ENCODE measurements around the gene PPFIBP1.
"Not testable (repeated sequence)": the region's sequence is repeated elsewhere in the genome, so short reads cannot be mapped to it uniquely, and the experiment has no call there.

Gene PPFIBP1

GRCh38 chr12:27588776-27589175 lies 64.8 kb downstream of the PPFIBP1 start:
- Mint-ChIP-seq H3K4me1 (peaks cover 10% of the 10 kb centered on the region), H3K27ac (no peak overlapping the region), H3K4me3 (no peak overlapping the region), H3K36me3 (ENCODE audit: low read depth) (peaks cover 28% of the 10 kb centered on the region), H3K9me3 (no peaks in the 10 kb centered on the region), H3K27me3 (ENCODE audit: low read depth, poor library complexity) (no peaks in the 10 kb centered on the region)
- no peak for TF ChIP-seq CTCF (IDR thresholded peaks at IDR 0.05)
- DNase-seq, result no peak

- peaks cover 10% of the 10 kb centered on the region for H3K4me1 Mint-ChIP-seq
- H3K27me3 Mint-ChIP-seq (ENCODE audit: low read depth, poor library complexity), result no peaks in the 10 kb centered on the region
- no peak overlapping the region for H3K4me3 Mint-ChIP-seq
- no peak for TF ChIP-seq CTCF (IDR thresholded peaks at IDR 0.05)
- no peak overlapping the region for H3K27ac Mint-ChIP-seq
- H3K36me3 Mint-ChIP-seq (ENCODE audit: low read depth), result peaks cover 24% of the 10 kb centered on the region
- H3K9me3 Mint-ChIP-seq, result no peaks in the 10 kb centered on the region
- no peak for DNase-seq
Observed at GRCh38 chr12:27589419-27589818, 65.4 kb downstream of the PPFIBP1 start.

- not testable (repeated sequence) for H3K9me3 Mint-ChIP-seq; H3K27ac Mint-ChIP-seq; H3K4me3 Mint-ChIP-seq; H3K27me3 Mint-ChIP-seq (ENCODE audit: low read depth, poor library complexity); DNase-seq
- Mint-ChIP-seq H3K4me1 (peaks cover 16% of the 10 kb centered on the region), H3K36me3 (ENCODE audit: low read depth) (peaks cover 38% of the 10 kb centered on the region)
Observed at GRCh38 chr12:27591698-27592097, 67.7 kb downstream of the PPFIBP1 start.

- Mint-ChIP-seq H3K36me3 (ENCODE audit: low read depth) (peaks cover 45% of the 10 kb centered on the region), H3K4me3 (peak overlapping the region; percentile 13), H3K9me3 (peaks cover 9% of the 10 kb centered on the region), H3K27ac (no peak overlapping the region), H3K4me1 (peaks cover 16% of the 10 kb centered on the region), H3K27me3 (ENCODE audit: low read depth, poor library complexity) (no peaks in the 10 kb centered on the region)
- no peak for DNase-seq
- no peak for TF ChIP-seq CTCF (IDR thresholded peaks at IDR 0.05)
Observed at GRCh38 chr12:27592548-27592947, 68.5 kb downstream of the PPFIBP1 start.

GRCh38 chr12:27593266-27593665 lies 69.3 kb downstream of the PPFIBP1 start:
- no peak for TF ChIP-seq CTCF (IDR thresholded peaks at IDR 0.05)
- peak overlapping the region; percentile 68 for H3K27ac Mint-ChIP-seq
- H3K4me3 Mint-ChIP-seq, result no peak overlapping the region
- peaks cover 51% of the 10 kb centered on the region for H3K36me3 Mint-ChIP-seq (ENCODE audit: low read depth)
- no peaks in the 10 kb centered on the region for H3K27me3 Mint-ChIP-seq (ENCODE audit: low read depth, poor library complexity)
- H3K9me3 Mint-ChIP-seq, result peaks cover 16% of the 10 kb centered on the region
- peaks cover 16% of the 10 kb centered on the region for H3K4me1 Mint-ChIP-seq
- DNase-seq, result no peak

- Mint-ChIP-seq H3K4me1 (peaks cover 16% of the 10 kb centered on the region), H3K27ac (peak overlapping the region; percentile 93), H3K27me3 (ENCODE audit: low read depth, poor library complexity) (no peaks in the 10 kb centered on the region), H3K4me3 (no peak overlapping the region), H3K36me3 (ENCODE audit: low read depth) (peaks cover 69% of the 10 kb centered on the region), H3K9me3 (peaks cover 18% of the 10 kb centered on the region)
- peak; percentile 9 for DNase-seq
- TF ChIP-seq CTCF (IDR thresholded peaks at IDR 0.05), result no peak
Observed at GRCh38 chr12:27595231-27595642, 71.2 kb downstream of the PPFIBP1 start.

- H3K4me1 Mint-ChIP-seq; H3K27ac Mint-ChIP-seq; DNase-seq; H3K4me3 Mint-ChIP-seq; H3K27me3 Mint-ChIP-seq (ENCODE audit: low read depth, poor library complexity): not testable (repeated sequence)
- peaks cover 59% of the 10 kb centered on the region for H3K36me3 Mint-ChIP-seq (ENCODE audit: low read depth)
- peaks cover 24% of the 10 kb centered on the region for H3K9me3 Mint-ChIP-seq
Observed at GRCh38 chr12:27598866-27599265, 74.9 kb downstream of the PPFIBP1 start.

GRCh38 chr12:27601056-27601828 lies 77.2 kb downstream of the PPFIBP1 start:
- Mint-ChIP-seq H3K36me3 (ENCODE audit: low read depth) (peaks cover 64% of the 10 kb centered on the region), H3K9me3 (peaks cover 32% of the 10 kb centered on the region)
- not testable (repeated sequence) for DNase-seq; H3K4me3 Mint-ChIP-seq; H3K27ac Mint-ChIP-seq; H3K27me3 Mint-ChIP-seq (ENCODE audit: low read depth, poor library complexity); H3K4me1 Mint-ChIP-seq
